GM23338 (cell line): Measurements from ENCODE around the gene TMCC1. TPM values are rescaled to one million over a fixed set of nuclear protein-coding genes. Genes with fewer than 3 reads are reported as not detected.

Experiments
- ATAC-seq: fragments of 200-7000 bp; cut with Tn5 transposase; 3 replicates; pipeline ENCODE4 v1.9.1; 2020
- DNase-seq: peaks from one replicate; pipeline ENCODE4 v3.0.0-alpha.2; 2015; ENCODE audit warnings: low spot score
- H2AFZ ChIP-seq: fragments of 200-600 bp; sonication (generic); 2 replicates; pipeline ENCODE4 v1.8.0; 2016; ENCODE audit warnings: antibody characterized with exemption, mild to moderate bottlenecking, moderate library complexity
- H3F3A ChIP-seq: fragments of 200-600 bp; sonication (generic); replicated peaks from 2 replicates; pipeline ENCODE4 v1.8.0; 2017; ENCODE audit warnings: antibody characterized with exemption, mixed run types, low read depth
- H3K27ac ChIP-seq: fragments of 200-600 bp; sonication (generic); 2 replicates; pipeline ENCODE4 v1.6.1; 2016; ENCODE audit warnings: low read depth
- H3K27me3 ChIP-seq: fragments of 200-600 bp; sonication (generic); 2 replicates; pipeline ENCODE4 v1.8.0; 2016; ENCODE audit warnings: mild to moderate bottlenecking, mixed run types, moderate library complexity; ENCODE audit not compliant: insufficient read depth
- H3K36me3 ChIP-seq: fragments of 200-600 bp; sonication (generic); 2 replicates; pipeline ENCODE4 v1.8.0; 2016; ENCODE audit warnings: mild to moderate bottlenecking; ENCODE audit not compliant: insufficient read depth
- H3K4me1 ChIP-seq: fragments of 200-600 bp; sonication (generic); 2 replicates; pipeline ENCODE4 v1.8.0; 2016; ENCODE audit warnings: mild to moderate bottlenecking, moderate library complexity; ENCODE audit not compliant: insufficient read depth
- H3K4me2 ChIP-seq: fragments of 200-600 bp; sonication (generic); 2 replicates; pipeline ENCODE4 v1.7.1; 2017; ENCODE audit warnings: mixed run types
- H3K4me3 ChIP-seq: fragments of 200-600 bp; sonication (generic); 2 replicates; pipeline ENCODE4 v1.6.1; 2016; ENCODE audit warnings: mixed run types
- H3K79me2 ChIP-seq: fragments of 200-600 bp; sonication (generic); replicated peaks from 2 replicates; pipeline ENCODE4 v1.8.0; 2017; ENCODE audit warnings: mild to moderate bottlenecking; ENCODE audit not compliant: insufficient read depth
- H3K9me2 ChIP-seq: fragments of 200-600 bp; sonication (generic); 2 replicates; pipeline ENCODE4 v1.8.0; 2017; ENCODE audit not compliant: insufficient read depth
- H4K20me1 ChIP-seq: fragments of 200-600 bp; sonication (generic); replicated peaks from 2 replicates; pipeline ENCODE4 v1.8.0; 2017; ENCODE audit warnings: mild to moderate bottlenecking; ENCODE audit not compliant: insufficient read depth
- H3K27ac Mint-ChIP-seq: 2 replicates; pipeline ENCODE4 v1.8.0; 2020; ENCODE audit warnings: inconsistent platforms, mild to moderate bottlenecking, moderate library complexity, mixed read lengths
- H3K27me3 Mint-ChIP-seq: 3 replicates; pipeline ENCODE4 v1.8.0; 2022; ENCODE audit warnings: low read depth, mild to moderate bottlenecking, moderate library complexity, mixed read lengths, inconsistent platforms; ENCODE audit not compliant: insufficient read depth, poor library complexity
- H3K36me3 Mint-ChIP-seq: 3 replicates; pipeline ENCODE4 v1.8.0; 2021; ENCODE audit warnings: low read depth, mild to moderate bottlenecking, inconsistent platforms, moderate library complexity, mixed read lengths
- H3K4me1 Mint-ChIP-seq: 3 replicates; pipeline ENCODE4 v1.8.0; 2020; ENCODE audit warnings: mild to moderate bottlenecking, inconsistent platforms, mixed read lengths
- H3K4me3 Mint-ChIP-seq: 3 replicates; pipeline ENCODE4 v1.8.0; 2021; ENCODE audit warnings: moderate library complexity, mild to moderate bottlenecking, inconsistent platforms, mixed read lengths
- H3K9me3 Mint-ChIP-seq: 3 replicates; pipeline ENCODE4 v1.8.0; 2020; ENCODE audit warnings: moderate library complexity, mild to moderate bottlenecking, inconsistent platforms, mixed read lengths
- CREB1 ChIP-seq: fragments of 250-450 bp; sonication (Bioruptor Pico); IDR thresholded peaks from 2 replicates; pipeline ENCODE4 v1.5.0; 2020; ENCODE audit warnings: low read depth, mild to moderate bottlenecking, moderate library complexity
- JUNB ChIP-seq: IDR thresholded peaks from one replicate; pipeline ENCODE4 v1.6.1; 2016; ENCODE audit warnings: antibody characterized with exemption; ENCODE audit not compliant: unreplicated experiment
- NANOG ChIP-seq: IDR thresholded peaks from 2 replicates; pipeline ENCODE4 v1.6.1; 2016; ENCODE audit warnings: antibody characterized with exemption, borderline replicate concordance
- POLR2AphosphoS5 ChIP-seq: IDR thresholded peaks from 2 replicates; pipeline ENCODE4 v1.6.1; 2016; ENCODE audit warnings: antibody characterized with exemption, low read depth
- STAT1 ChIP-seq: IDR thresholded peaks from one replicate; pipeline ENCODE4 v1.6.1; 2016; ENCODE audit warnings: antibody characterized with exemption; ENCODE audit not compliant: unreplicated experiment
- long read RNA-seq: library from polyadenylated mRNA; unstranded; transcript quantifications from one replicate; pipeline ENCODE4 v2.0.0, GENCODE V29; 2020; ENCODE audit not compliant: unreplicated experiment
- polyA plus RNA-seq: library from polyadenylated mRNA; unstranded; fragments of >200 nt; fragmentation: Nextera tagmentation; extraction: Ambion mirVana; gene quantifications from 2 replicates; pipeline ENCODE4 v1.2.1, GENCODE V29; 2016
- total RNA-seq: library from RNA; depleted of rRNA; stranded (reverse); fragments of >200 nt; shearing (Covaris generic); gene quantifications from 2 replicates; pipeline ENCODE4 v1.2.3, GENCODE V29; 2014; rRNA removed
- TF ChIP-seq, protein P1 (sequence below): fragments of 250-450 bp; sonication (Bioruptor Pico); IDR thresholded peaks from 2 replicates; pipeline ENCODE4 v1.5.0; 2020; ENCODE audit warnings: mild to moderate bottlenecking, moderate library complexity
- TF ChIP-seq, protein P2 (sequence below): IDR thresholded peaks from one replicate; pipeline ENCODE4 v1.6.1; 2018; ENCODE audit warnings: antibody characterized with exemption; ENCODE audit not compliant: unreplicated experiment

TMCC1 gene
- total RNA-seq (12.0 and 18.4 TPM in 2 replicates), polyA plus RNA-seq (7.0 and 8.2 TPM in 2 replicates)
- long read RNA-seq, partial matches to known transcripts, result 0 of 1 reads
- long read RNA-seq, other reads (novel, unspliced or antisense), result 1 of 1 reads

DNA sequence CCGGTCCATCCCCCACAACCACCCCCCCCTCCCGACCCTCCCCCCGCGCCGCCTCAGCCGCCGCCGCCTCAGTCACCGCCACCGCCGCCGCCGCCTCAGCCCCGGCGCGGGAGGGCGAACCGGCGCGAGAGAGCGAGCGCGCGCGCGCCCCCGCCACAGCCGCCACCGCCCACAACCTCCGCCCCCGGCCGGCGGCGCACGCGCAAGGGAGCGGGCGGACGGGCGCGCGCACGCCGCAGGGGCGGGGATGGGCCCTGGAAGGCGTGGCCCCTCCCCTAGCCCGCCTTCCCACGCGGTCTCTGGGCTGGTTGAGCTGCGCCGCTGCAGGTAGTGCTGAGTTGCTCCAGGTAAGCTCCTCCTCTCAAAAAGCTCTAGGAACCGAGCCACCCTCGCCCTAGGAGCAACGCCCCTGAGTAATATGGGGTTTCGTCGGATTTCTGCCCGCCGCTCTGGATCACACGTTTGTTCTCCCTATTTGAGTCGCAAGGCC is at the start of gene TMCC1:
Gene TMCC1 (minus strand): TSS at position 131 of the 490 bp plus-strand sequence.
- peak; percentile 89 for ATAC-seq

More for the DNA sequence above, at the start of gene TMCC1:
- peak; percentile 96 for DNase-seq
- Histone ChIP-seq H2AFZ (peak within 1 kb of the TSS; percentile 70), H3K4me3 (peak within 1 kb of the TSS; percentile 68), H3K36me3 (no peaks in the 10 kb centered on the region), H3K27me3 (no peaks in the 10 kb centered on the region), H3K79me2 (peaks cover 37% of the 10 kb centered on the region), H3F3A (no peaks in the 10 kb centered on the region), H3K4me1 (peaks cover 33% of the 10 kb centered on the region), H3K27ac (peak within 1 kb of the TSS; percentile 92), H3K4me2 (peak within 1 kb of the TSS; percentile 93), H3K9me2 (no peaks in the 10 kb centered on the region), H4K20me1 (0 out of 2 replicates have a peak, but pooled peaks cover 7% of the 10 kb centered on the region)
- TF ChIP-seq POLR2AphosphoS5 (peak; percentile 77), CREB1 (CRISPR knock-in tag) (no peak), NANOG (no peak), JUNB (no peak), STAT1 (no peak)
- TF ChIP-seq, protein P1, sequence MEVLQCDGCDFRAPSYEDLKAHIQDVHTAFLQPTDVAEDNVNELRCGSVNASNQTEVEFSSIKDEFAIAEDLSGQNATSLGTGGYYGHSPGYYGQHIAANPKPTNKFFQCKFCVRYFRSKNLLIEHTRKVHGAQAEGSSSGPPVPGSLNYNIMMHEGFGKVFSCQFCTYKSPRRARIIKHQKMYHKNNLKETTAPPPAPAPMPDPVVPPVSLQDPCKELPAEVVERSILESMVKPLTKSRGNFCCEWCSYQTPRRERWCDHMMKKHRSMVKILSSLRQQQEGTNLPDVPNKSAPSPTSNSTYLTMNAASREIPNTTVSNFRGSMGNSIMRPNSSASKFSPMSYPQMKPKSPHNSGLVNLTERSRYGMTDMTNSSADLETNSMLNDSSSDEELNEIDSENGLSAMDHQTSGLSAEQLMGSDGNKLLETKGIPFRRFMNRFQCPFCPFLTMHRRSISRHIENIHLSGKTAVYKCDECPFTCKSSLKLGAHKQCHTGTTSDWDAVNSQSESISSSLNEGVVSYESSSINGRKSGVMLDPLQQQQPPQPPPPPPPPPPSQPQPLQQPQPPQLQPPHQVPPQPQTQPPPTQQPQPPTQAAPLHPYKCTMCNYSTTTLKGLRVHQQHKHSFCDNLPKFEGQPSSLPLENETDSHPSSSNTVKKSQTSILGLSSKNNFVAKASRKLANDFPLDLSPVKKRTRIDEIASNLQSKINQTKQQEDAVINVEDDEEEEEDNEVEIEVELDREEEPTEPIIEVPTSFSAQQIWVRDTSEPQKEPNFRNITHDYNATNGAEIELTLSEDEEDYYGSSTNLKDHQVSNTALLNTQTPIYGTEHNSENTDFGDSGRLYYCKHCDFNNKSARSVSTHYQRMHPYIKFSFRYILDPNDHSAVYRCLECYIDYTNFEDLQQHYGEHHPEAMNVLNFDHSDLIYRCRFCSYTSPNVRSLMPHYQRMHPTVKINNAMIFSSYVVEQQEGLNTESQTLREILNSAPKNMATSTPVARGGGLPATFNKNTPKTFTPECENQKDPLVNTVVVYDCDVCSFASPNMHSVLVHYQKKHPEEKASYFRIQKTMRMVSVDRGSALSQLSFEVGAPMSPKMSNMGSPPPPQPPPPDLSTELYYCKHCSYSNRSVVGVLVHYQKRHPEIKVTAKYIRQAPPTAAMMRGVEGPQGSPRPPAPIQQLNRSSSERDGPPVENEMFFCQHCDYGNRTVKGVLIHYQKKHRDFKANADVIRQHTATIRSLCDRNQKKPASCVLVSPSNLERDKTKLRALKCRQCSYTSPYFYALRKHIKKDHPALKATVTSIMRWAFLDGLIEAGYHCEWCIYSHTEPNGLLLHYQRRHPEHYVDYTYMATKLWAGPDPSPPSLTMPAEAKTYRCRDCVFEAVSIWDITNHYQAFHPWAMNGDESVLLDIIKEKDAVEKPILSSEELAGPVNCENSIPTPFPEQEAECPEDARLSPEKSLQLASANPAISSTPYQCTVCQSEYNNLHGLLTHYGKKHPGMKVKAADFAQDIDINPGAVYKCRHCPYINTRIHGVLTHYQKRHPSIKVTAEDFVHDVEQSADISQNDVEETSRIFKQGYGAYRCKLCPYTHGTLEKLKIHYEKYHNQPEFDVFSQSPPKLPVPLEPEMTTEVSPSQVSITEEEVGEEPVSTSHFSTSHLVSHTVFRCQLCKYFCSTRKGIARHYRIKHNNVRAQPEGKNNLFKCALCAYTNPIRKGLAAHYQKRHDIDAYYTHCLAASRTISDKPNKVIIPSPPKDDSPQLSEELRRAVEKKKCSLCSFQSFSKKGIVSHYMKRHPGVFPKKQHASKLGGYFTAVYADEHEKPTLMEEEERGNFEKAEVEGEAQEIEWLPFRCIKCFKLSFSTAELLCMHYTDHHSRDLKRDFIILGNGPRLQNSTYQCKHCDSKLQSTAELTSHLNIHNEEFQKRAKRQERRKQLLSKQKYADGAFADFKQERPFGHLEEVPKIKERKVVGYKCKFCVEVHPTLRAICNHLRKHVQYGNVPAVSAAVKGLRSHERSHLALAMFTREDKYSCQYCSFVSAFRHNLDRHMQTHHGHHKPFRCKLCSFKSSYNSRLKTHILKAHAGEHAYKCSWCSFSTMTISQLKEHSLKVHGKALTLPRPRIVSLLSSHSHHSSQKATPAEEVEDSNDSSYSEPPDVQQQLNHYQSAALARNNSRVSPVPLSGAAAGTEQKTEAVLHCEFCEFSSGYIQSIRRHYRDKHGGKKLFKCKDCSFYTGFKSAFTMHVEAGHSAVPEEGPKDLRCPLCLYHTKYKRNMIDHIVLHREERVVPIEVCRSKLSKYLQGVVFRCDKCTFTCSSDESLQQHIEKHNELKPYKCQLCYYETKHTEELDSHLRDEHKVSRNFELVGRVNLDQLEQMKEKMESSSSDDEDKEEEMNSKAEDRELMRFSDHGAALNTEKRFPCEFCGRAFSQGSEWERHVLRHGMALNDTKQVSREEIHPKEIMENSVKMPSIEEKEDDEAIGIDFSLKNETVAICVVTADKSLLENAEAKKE, result no peak
- TF ChIP-seq, protein P2, sequence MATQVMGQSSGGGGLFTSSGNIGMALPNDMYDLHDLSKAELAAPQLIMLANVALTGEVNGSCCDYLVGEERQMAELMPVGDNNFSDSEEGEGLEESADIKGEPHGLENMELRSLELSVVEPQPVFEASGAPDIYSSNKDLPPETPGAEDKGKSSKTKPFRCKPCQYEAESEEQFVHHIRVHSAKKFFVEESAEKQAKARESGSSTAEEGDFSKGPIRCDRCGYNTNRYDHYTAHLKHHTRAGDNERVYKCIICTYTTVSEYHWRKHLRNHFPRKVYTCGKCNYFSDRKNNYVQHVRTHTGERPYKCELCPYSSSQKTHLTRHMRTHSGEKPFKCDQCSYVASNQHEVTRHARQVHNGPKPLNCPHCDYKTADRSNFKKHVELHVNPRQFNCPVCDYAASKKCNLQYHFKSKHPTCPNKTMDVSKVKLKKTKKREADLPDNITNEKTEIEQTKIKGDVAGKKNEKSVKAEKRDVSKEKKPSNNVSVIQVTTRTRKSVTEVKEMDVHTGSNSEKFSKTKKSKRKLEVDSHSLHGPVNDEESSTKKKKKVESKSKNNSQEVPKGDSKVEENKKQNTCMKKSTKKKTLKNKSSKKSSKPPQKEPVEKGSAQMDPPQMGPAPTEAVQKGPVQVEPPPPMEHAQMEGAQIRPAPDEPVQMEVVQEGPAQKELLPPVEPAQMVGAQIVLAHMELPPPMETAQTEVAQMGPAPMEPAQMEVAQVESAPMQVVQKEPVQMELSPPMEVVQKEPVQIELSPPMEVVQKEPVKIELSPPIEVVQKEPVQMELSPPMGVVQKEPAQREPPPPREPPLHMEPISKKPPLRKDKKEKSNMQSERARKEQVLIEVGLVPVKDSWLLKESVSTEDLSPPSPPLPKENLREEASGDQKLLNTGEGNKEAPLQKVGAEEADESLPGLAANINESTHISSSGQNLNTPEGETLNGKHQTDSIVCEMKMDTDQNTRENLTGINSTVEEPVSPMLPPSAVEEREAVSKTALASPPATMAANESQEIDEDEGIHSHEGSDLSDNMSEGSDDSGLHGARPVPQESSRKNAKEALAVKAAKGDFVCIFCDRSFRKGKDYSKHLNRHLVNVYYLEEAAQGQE, result no peak
- peaks cover 3% of the 10 kb centered on the region for H3K9me3 Mint-ChIP-seq
- peaks cover 1% of the 10 kb centered on the region for H3K27me3 Mint-ChIP-seq
- H3K4me1 Mint-ChIP-seq, result peaks cover 28% of the 10 kb centered on the region
- H3K27ac Mint-ChIP-seq, result peak within 1 kb of the TSS; percentile 97
- peak within 1 kb of the TSS; percentile 92 for H3K4me3 Mint-ChIP-seq
- H3K36me3 Mint-ChIP-seq, result peaks cover 3% of the 10 kb centered on the region; the same call in 1 of the 3 replicates
